MCF 10A (cell line): ENCODE data around the gene AGBL1. TPM values are rescaled to one million over a fixed set of nuclear protein-coding genes. Genes with fewer than 3 reads are reported as not detected.
A peak's percentile ranks its signal among the peaks of the same experiment; 100 is the strongest.

Experiments used
- BruUV-seq: library from RNA; stranded (reverse); fragments of 400-500 nt; replicated peaks from 2 replicates; lab custom pipeline; 2021; lab: Mats Ljungman, UMichigan
- CTCF ChIA-PET: fragments of 300-600 bp; sonication (Branson Sonifier 250); formaldehyde crosslinking; extraction: SDS; loops from one replicate; lab custom pipeline; 2021; ENCODE audit warnings: antibody characterized with exemption, inconsistent platforms; lab: Yijun Ruan, JAX
- POLR2A ChIA-PET: fragments of 300-600, 350-650 bp; sonication (Branson Sonifier 250); formaldehyde crosslinking; extraction: SDS; loops from one replicate; lab custom pipeline; 2020; ENCODE audit warnings: antibody characterized with exemption, inconsistent platforms; lab: Yijun Ruan, JAX
- DNase-seq: peaks from one replicate; pipeline ENCODE4 v3.0.0-alpha.2; 2018; ENCODE audit not compliant: unreplicated experiment
- H3K27ac Mint-ChIP-seq: one replicate; pipeline ENCODE4 v1.8.0; 2022; ENCODE audit warnings: mild to moderate bottlenecking, low read depth, mixed read lengths; ENCODE audit not compliant: unreplicated experiment
- H3K27me3 Mint-ChIP-seq: one replicate; pipeline ENCODE4 v1.8.0; 2022; ENCODE audit warnings: mixed read lengths; ENCODE audit not compliant: insufficient read depth, unreplicated experiment
- H3K36me3 Mint-ChIP-seq: one replicate; pipeline ENCODE4 v1.8.0; 2022; ENCODE audit warnings: mild to moderate bottlenecking, moderate library complexity, mixed read lengths; ENCODE audit not compliant: insufficient read depth, unreplicated experiment
- H3K4me1 Mint-ChIP-seq: one replicate; pipeline ENCODE4 v1.8.0; 2022; ENCODE audit warnings: mixed read lengths; ENCODE audit not compliant: insufficient read depth, unreplicated experiment
- H3K4me3 Mint-ChIP-seq: one replicate; pipeline ENCODE4 v1.8.0; 2022; ENCODE audit warnings: mild to moderate bottlenecking, moderate library complexity, mixed read lengths; ENCODE audit not compliant: unreplicated experiment
- H3K9me3 Mint-ChIP-seq: one replicate; pipeline ENCODE4 v1.8.0; 2022; ENCODE audit warnings: mixed read lengths; ENCODE audit not compliant: unreplicated experiment
- CTCF ChIP-seq: fragments of 200-600 bp; IDR thresholded peaks from one replicate; pipeline ENCODE4 v1.8.0; 2022; ENCODE audit warnings: antibody characterized with exemption, mild to moderate bottlenecking; ENCODE audit not compliant: unreplicated experiment
- intact Hi-C: fragments of 100-400 bp; cut with micrococcal nuclease; formaldehyde crosslinking; loops from 2 replicates; pipeline ENCODE4 v1.14.1; 2022
- total RNA-seq: library from RNA; stranded (reverse); gene quantifications from 2 replicates; pipeline ENCODE4 v1.2.3, GENCODE V29; 2022

The AGBL1 gene
- total RNA-seq, 1 experiment from 2014 or later, result not detected

- no peaks in the 10 kb centered on the region for H3K9me3 Mint-ChIP-seq
Measured at GRCh38 chr15:86741917-86742316, 662.2 kb downstream of the AGBL1 start.

GRCh38 chr15:86743283-86743903, 663.7 kb downstream of the AGBL1 start:
- TF ChIP-seq CTCF, result peak; percentile 90
- POLR2A ChIA-PET, result interaction anchor here (0.6 kb wide), 1 partner anchor 539 kb away, joined by 3 read pairs; no protein-coding TSS in a partner anchor
- H3K36me3 Mint-ChIP-seq, result no peaks in the 10 kb centered on the region
- BruUV-seq, result no TSS peak
- DNase-seq, result peak; percentile 55
- H3K27ac Mint-ChIP-seq, result no peak overlapping the region
- no peaks in the 10 kb centered on the region for H3K4me1 Mint-ChIP-seq
- no peaks in the 10 kb centered on the region for H3K9me3 Mint-ChIP-seq
- CTCF ChIA-PET, result interaction anchor here (0.6 to 4.4 kb wide), 36 partner anchors 10 to 1504 kb away, joined by 3 to 62 read pairs (median 4); no protein-coding TSS in a partner anchor
- H3K4me3 Mint-ChIP-seq, result no peak overlapping the region
- intact Hi-C loops, result loop anchor here (1.0 to 5.0 kb wide), 4 partner anchors 119 to 879 kb away; no protein-coding TSS in a partner anchor
- no peaks in the 10 kb centered on the region for H3K27me3 Mint-ChIP-seq

More at GRCh38 chr15:86741917-86742316, 662.2 kb downstream of the AGBL1 start:
- H3K4me3 Mint-ChIP-seq, result no peak overlapping the region
- intact Hi-C loops, result loop anchor here (2.0 to 5.0 kb wide), 2 partner anchors 625 to 877 kb away; no protein-coding TSS in a partner anchor
- no peak for TF ChIP-seq CTCF
- POLR2A ChIA-PET, result no interaction called here
- CTCF ChIA-PET, result interaction anchor here (0.7 to 4.4 kb wide), 6 partner anchors 14 to 901 kb away, joined by 3 to 62 read pairs (median 16); no protein-coding TSS in a partner anchor
- H3K27ac Mint-ChIP-seq, result no peak overlapping the region
- BruUV-seq, result no TSS peak
- DNase-seq, result no peak
- H3K36me3 Mint-ChIP-seq, result no peaks in the 10 kb centered on the region
- no peaks in the 10 kb centered on the region for H3K4me1 Mint-ChIP-seq
- no peaks in the 10 kb centered on the region for H3K27me3 Mint-ChIP-seq

- no TSS peak for BruUV-seq
- H3K36me3 Mint-ChIP-seq, result no peaks in the 10 kb centered on the region
- intact Hi-C loops, result loop anchor here (5.0 kb wide), 1 partner anchor 627 kb away; no protein-coding TSS in a partner anchor
- H3K27ac Mint-ChIP-seq, result no peak overlapping the region
- no peak overlapping the region for H3K4me3 Mint-ChIP-seq
- no peaks in the 10 kb centered on the region for H3K9me3 Mint-ChIP-seq
- TF ChIP-seq CTCF, result no peak
- H3K27me3 Mint-ChIP-seq, result no peaks in the 10 kb centered on the region
- H3K4me1 Mint-ChIP-seq, result no peaks in the 10 kb centered on the region
- ChIA-PET CTCF (interaction anchor here (0.5 to 4.4 kb wide), 23 partner anchors 9 to 1512 kb away, joined by 3 to 62 read pairs (median 4); partner anchors contain the start of gene NTRK3), POLR2A (no interaction called here)
- no peak for DNase-seq
Measured at GRCh38 chr15:86744198-86744780, 664.6 kb downstream of the AGBL1 start.

GRCh38 chr15:86751116-86751515, 671.4 kb downstream of the AGBL1 start:
- Mint-ChIP-seq H3K4me3 (no peak overlapping the region), H3K27ac (no peak overlapping the region), H3K4me1 (no peaks in the 10 kb centered on the region), H3K9me3 (no peaks in the 10 kb centered on the region), H3K36me3 (no peaks in the 10 kb centered on the region), H3K27me3 (no peaks in the 10 kb centered on the region)
- no peak for DNase-seq
- CTCF ChIA-PET, result interaction anchor here (1.3 kb wide), 1 partner anchor 886 kb away, joined by 5 read pairs; no protein-coding TSS in a partner anchor
- intact Hi-C loops, result no loop called here
- BruUV-seq, result no TSS peak
- POLR2A ChIA-PET, result no interaction called here
- TF ChIP-seq CTCF, result no peak
